H9 (cell line): ENCODE data around the gene KRTAP10-4. TPM values are rescaled to one million over a fixed set of nuclear protein-coding genes. Genes with fewer than 3 reads are reported as not detected.

ENCODE experiments used
- DNase-seq: peaks from one replicate; pipeline ENCODE4 v3.0.0-alpha.2; 2017
- H2AFZ ChIP-seq: one replicate; pipeline ENCODE4 v1.6.1; 2013; ENCODE audit warnings: mild to moderate bottlenecking, low read length, control low read depth, moderate library complexity
- H2AK5ac ChIP-seq: 2 replicates; pipeline ENCODE4 v1.6.1; 2013; ENCODE audit warnings: low read length, control low read depth, mixed read lengths; ENCODE audit not compliant: insufficient read length
- H2BK120ac ChIP-seq: one replicate; pipeline ENCODE4 v1.6.1; 2013; ENCODE audit warnings: low read depth, mild to moderate bottlenecking, low read length, control low read depth, inconsistent platforms; ENCODE audit not compliant: poor library complexity, severe bottlenecking
- H2BK12ac ChIP-seq: 2 replicates; pipeline ENCODE4 v1.6.1; 2013; ENCODE audit warnings: low read length, control low read depth, mixed read lengths, low read depth; ENCODE audit not compliant: insufficient read length
- H2BK15ac ChIP-seq: 2 replicates; pipeline ENCODE4 v1.6.1; 2013; ENCODE audit warnings: low read depth, low read length, control low read depth
- H2BK20ac ChIP-seq: one replicate; pipeline ENCODE4 v1.6.1; 2013; ENCODE audit warnings: low read depth, mild to moderate bottlenecking, low read length, control low read depth, inconsistent platforms; ENCODE audit not compliant: poor library complexity, severe bottlenecking
- H2BK5ac ChIP-seq: 2 replicates; pipeline ENCODE4 v1.6.1; 2013; ENCODE audit warnings: low read length, control low read depth, mixed read lengths; ENCODE audit not compliant: insufficient read length
- H3K14ac ChIP-seq: 2 replicates; pipeline ENCODE4 v1.6.1; 2013; ENCODE audit warnings: low read length, control low read depth; ENCODE audit not compliant: insufficient read depth
- H3K18ac ChIP-seq: 2 replicates; pipeline ENCODE4 v1.6.1; 2013; ENCODE audit warnings: low read depth, mild to moderate bottlenecking, mixed read lengths, low read length, control low read depth; ENCODE audit not compliant: insufficient read length
- H3K23ac ChIP-seq: 2 replicates; pipeline ENCODE4 v1.6.1; 2013; ENCODE audit warnings: low read length, control low read depth, mixed read lengths, low read depth; ENCODE audit not compliant: insufficient read length
- H3K23me2 ChIP-seq: 2 replicates; pipeline ENCODE4 v1.6.1; 2013; ENCODE audit warnings: low read depth, mild to moderate bottlenecking, mixed read lengths, low read length, control low read depth; ENCODE audit not compliant: insufficient read length, poor library complexity, severe bottlenecking
- H3K27ac ChIP-seq: 2 replicates; pipeline ENCODE4 v1.5.1; 2013; ENCODE audit warnings: low read length, control low read depth, mixed read lengths, low read depth; ENCODE audit not compliant: insufficient read length
- H3K27me3 ChIP-seq: 2 replicates; pipeline ENCODE4 v1.6.1; 2013; ENCODE audit warnings: low read length, control low read depth, inconsistent platforms; ENCODE audit not compliant: insufficient read depth
- H3K4ac ChIP-seq: 2 replicates; pipeline ENCODE4 v1.6.1; 2013; ENCODE audit warnings: low read depth, mild to moderate bottlenecking, control low read depth, inconsistent platforms, low read length, moderate library complexity
- H3K4me1 ChIP-seq: 2 replicates; pipeline ENCODE4 v1.6.1; 2013; ENCODE audit warnings: low read length, control low read depth, inconsistent platforms; ENCODE audit not compliant: insufficient read depth
- H3K4me2 ChIP-seq: 2 replicates; pipeline ENCODE4 v1.6.1; 2013; ENCODE audit warnings: low read length, control low read depth, mixed read lengths; ENCODE audit not compliant: insufficient read length, insufficient read depth
- H3K56ac ChIP-seq: 2 replicates; pipeline ENCODE4 v1.6.1; 2013; ENCODE audit warnings: low read depth, mild to moderate bottlenecking, mixed read lengths, low read length, control low read depth; ENCODE audit not compliant: insufficient read length
- H3K79me1 ChIP-seq: 2 replicates; pipeline ENCODE4 v1.6.1; 2013; ENCODE audit warnings: low read depth, mild to moderate bottlenecking, moderate library complexity, low read length, control low read depth, inconsistent platforms; ENCODE audit not compliant: insufficient read depth, poor library complexity, severe bottlenecking
- H3K79me2 ChIP-seq: 2 replicates; pipeline ENCODE4 v1.6.1; 2013; ENCODE audit warnings: low read length, control low read depth, inconsistent platforms; ENCODE audit not compliant: insufficient read depth
- H3K9ac ChIP-seq: 2 replicates; pipeline ENCODE4 v1.6.1; 2013; ENCODE audit warnings: low read length, control low read depth, mixed read lengths; ENCODE audit not compliant: insufficient read length; ENCODE audit errors: extremely low read depth
- H3K9me3 ChIP-seq: one replicate; pipeline ENCODE4 v1.6.1; 2013; ENCODE audit warnings: low read depth, low read length, inconsistent platforms; ENCODE audit not compliant: control insufficient read depth
- H3T11ph ChIP-seq: one replicate; pipeline ENCODE4 v1.6.1; 2013; ENCODE audit warnings: mild to moderate bottlenecking, low read length, control low read depth, inconsistent platforms
- H4K20me1 ChIP-seq: one replicate; pipeline ENCODE4 v1.6.1; 2013; ENCODE audit not compliant: control insufficient read depth, insufficient read length, insufficient read depth
- H4K5ac ChIP-seq: 2 replicates; pipeline ENCODE4 v1.6.1; 2013; ENCODE audit warnings: low read depth, mild to moderate bottlenecking, mixed read lengths, low read length, control low read depth; ENCODE audit not compliant: insufficient read length
- H4K8ac ChIP-seq: replicated peaks from 2 replicates; pipeline ENCODE4 v1.6.1; 2013; ENCODE audit warnings: low read length, control low read depth, mixed read lengths, low read depth; ENCODE audit not compliant: insufficient read length
- H4K91ac ChIP-seq: 2 replicates; pipeline ENCODE4 v1.6.1; 2013; ENCODE audit warnings: low read depth, mild to moderate bottlenecking, moderate library complexity, mixed read lengths, low read length, control low read depth; ENCODE audit not compliant: insufficient read length
- H3K27ac Mint-ChIP-seq, 3 experiments: 2 replicates in 2 of 3; 3 replicates in 1 of 3; pipeline ENCODE4 v1.8.0; 2020 to 2021; ENCODE audit warnings: mixed read lengths in 3 of 3, mild to moderate bottlenecking in 1 of 3, moderate library complexity in 1 of 3
- H3K27me3 Mint-ChIP-seq: 2 replicates; pipeline ENCODE4 v1.8.0; 2021; ENCODE audit warnings: low read depth, mild to moderate bottlenecking, moderate library complexity, mixed read lengths
- H3K36me3 Mint-ChIP-seq, 3 experiments: 2 replicates in 2 of 3; 3 replicates in 1 of 3; pipeline ENCODE4 v1.8.0; 2020 to 2021; ENCODE audit warnings: low read depth in 3 of 3, mixed read lengths in 3 of 3; ENCODE audit not compliant: insufficient read depth in 1 of 3
- H3K4me1 Mint-ChIP-seq, 2 experiments: 2 replicates each; pipeline ENCODE4 v1.8.0; 2020; ENCODE audit warnings: mixed read lengths in 2 of 2
- H3K4me3 Mint-ChIP-seq, 2 experiments: 2 replicates in 1 of 2; 3 replicates in 1 of 2; pipeline ENCODE4 v1.8.0; 2020 to 2021; ENCODE audit warnings: mild to moderate bottlenecking in 2 of 2, mixed read lengths in 2 of 2, moderate library complexity in 1 of 2
- H3K9me3 Mint-ChIP-seq, 2 experiments: 2 replicates in 1 of 2; 3 replicates in 1 of 2; pipeline ENCODE4 v1.8.0; 2020; ENCODE audit warnings: mild to moderate bottlenecking in 2 of 2, mixed read lengths in 2 of 2, moderate library complexity in 1 of 2
- CTCF ChIP-seq: fragments of 200-600 bp; sonication (generic); conservative IDR thresholded peaks from 3 replicates; pipeline ENCODE4 v1.8.0; 2021; ENCODE audit warnings: antibody characterized with exemption, mild to moderate bottlenecking
- WGBS: extraction: QIAGEN DNeasy Blood & Tissue Kit; methylation state at CpG from one replicate; pipeline ENCODE4 v1.1.7; 2013; ENCODE audit warnings: missing lambda C conversion rate, low lambda C conversion rate, mixed read lengths; ENCODE audit not compliant: insufficient read length; ENCODE audit errors: extremely low coverage; 5-methylcytosine and 5-hydroxymethylcytosine counted together
- total RNA-seq: library from RNA; stranded (reverse); gene quantifications from 2 replicates; pipeline ENCODE4 v1.2.1, GENCODE V29; 2021

The KRTAP10-4 gene
- total RNA-seq, 1 experiment from 2014 or later: not detected

DNA sequence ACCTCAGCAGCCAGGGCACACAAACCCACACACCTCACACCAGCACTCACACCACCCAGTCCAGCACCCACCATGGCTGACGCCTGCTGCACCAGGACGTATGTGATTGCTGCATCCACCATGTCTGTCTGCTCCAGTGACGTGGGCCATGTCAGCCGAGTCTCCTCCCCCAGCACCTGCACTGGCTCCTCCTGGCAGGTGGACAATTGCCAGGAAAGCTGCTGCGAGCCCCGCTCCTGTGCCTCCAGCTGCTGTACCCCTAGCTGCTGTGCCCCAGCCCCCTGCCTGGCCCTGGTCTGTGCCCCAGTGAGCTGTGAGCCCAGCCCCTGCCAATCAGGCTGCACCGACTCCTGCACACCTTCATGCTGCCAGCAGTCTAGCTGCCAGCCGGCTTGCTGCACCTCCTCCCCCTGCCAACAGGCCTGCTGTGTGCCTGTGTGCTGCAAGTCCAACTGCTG lies 38.5 kb downstream of the KRTAP10-4 start, which contains the start of gene KRTAP10-8:
Gene KRTAP10-8, plus strand, starts transcription at position 51 of the 458 bp plus-strand sequence. Its CDS starts 22 bp downstream, at position 73.
- no peak within 1 kb of the TSS for H2BK12ac ChIP-seq
- H3K9ac ChIP-seq: no peak within 1 kb of the TSS
- no peak within 1 kb of the TSS for H4K5ac ChIP-seq
- Mint-ChIP-seq H3K4me1 (peaks cover 13 to 22% of the 10 kb centered on the region in 2 experiments), H3K4me3 (no peak within 1 kb of the TSS), H3K36me3 (peaks cover 8 to 26% (median 21%) of the 10 kb centered on the region in 3 experiments), H3K27ac (no peak within 1 kb of the TSS), H3K9me3 (peaks cover 33 to 37% of the 10 kb centered on the region in 2 experiments), H3K27me3 (peaks cover 9% of the 10 kb centered on the region)
- H3K56ac ChIP-seq: no peak within 1 kb of the TSS
- H2AFZ ChIP-seq: no peak within 1 kb of the TSS
- no peak within 1 kb of the TSS for H3T11ph ChIP-seq
- H3K79me1 ChIP-seq: no peaks in the 10 kb centered on the region
- H3K23me2 ChIP-seq: no peaks in the 10 kb centered on the region
- no peak within 1 kb of the TSS for H3K18ac ChIP-seq
- H2BK15ac ChIP-seq: no peak within 1 kb of the TSS
- H3K14ac ChIP-seq: no peak within 1 kb of the TSS; the same call in 1 of the 2 replicates
- no peak within 1 kb of the TSS for H4K91ac ChIP-seq
- no peak within 1 kb of the TSS for H2AK5ac ChIP-seq
- TF ChIP-seq CTCF: no peak
- no peaks in the 10 kb centered on the region for H3K79me2 ChIP-seq
- H2BK5ac ChIP-seq: no peak within 1 kb of the TSS
- H2BK120ac ChIP-seq: no peak within 1 kb of the TSS
- no peaks in the 10 kb centered on the region for H3K27me3 ChIP-seq
- H3K9me3 ChIP-seq: peaks cover 9% of the 10 kb centered on the region
- H3K23ac ChIP-seq: no peak within 1 kb of the TSS
- WGBS: no CpG with 5 or more reads among the region's 8 CpGs
- H4K20me1 ChIP-seq: no peaks in the 10 kb centered on the region
- no peak within 1 kb of the TSS for H2BK20ac ChIP-seq
- H4K8ac ChIP-seq: no peak within 1 kb of the TSS
- H3K27ac ChIP-seq: no peak within 1 kb of the TSS
- no peak within 1 kb of the TSS for H3K4me2 ChIP-seq
- no peak for DNase-seq
- no peaks in the 10 kb centered on the region for H3K4me1 ChIP-seq
- H3K4ac ChIP-seq: no peak within 1 kb of the TSS
